Activated naive CD4-positive, alpha-beta T cell treated with anti-CD3 and anti-CD28 coated beads, Interleukin-2, amount 50 U/mL, for 24 hours (primary cell): ENCODE measurements around the gene CXCL3.

Source experiments
- H3K27ac Mint-ChIP-seq: one replicate; pipeline ENCODE4 v1.8.0; 2021; ENCODE audit warnings: mild to moderate bottlenecking, mixed read lengths
- H3K27me3 Mint-ChIP-seq: one replicate; pipeline ENCODE4 v1.8.0; 2021; ENCODE audit warnings: mixed read lengths
- H3K36me3 Mint-ChIP-seq: one replicate; pipeline ENCODE4 v1.8.0; 2021; ENCODE audit warnings: mixed read lengths
- H3K4me1 Mint-ChIP-seq: one replicate; pipeline ENCODE4 v1.8.0; 2021; ENCODE audit warnings: mixed read lengths
- H3K4me3 Mint-ChIP-seq: one replicate; pipeline ENCODE4 v1.8.0; 2021; ENCODE audit warnings: mild to moderate bottlenecking, mixed read lengths
- H3K9me3 Mint-ChIP-seq: one replicate; pipeline ENCODE4 v1.8.0; 2021; ENCODE audit warnings: mixed read lengths

Gene CXCL3

GRCh38 chr4:74038086-74038424, 434 bp downstream of the CXCL3 start:
- Mint-ChIP-seq H3K4me3 (peak overlapping the region; percentile 82), H3K27me3 (peaks cover 41% of the 10 kb centered on the region), H3K9me3 (no peaks in the 10 kb centered on the region), H3K27ac (no peak overlapping the region), H3K36me3 (no peaks in the 10 kb centered on the region), H3K4me1 (peaks cover 17% of the 10 kb centered on the region)

GRCh38 chr4:74037076-74037955, 1.2 kb downstream of the CXCL3 start:
- no peaks in the 10 kb centered on the region for H3K9me3 Mint-ChIP-seq
- peak overlapping the region; percentile 82 for H3K4me3 Mint-ChIP-seq
- H3K4me1 Mint-ChIP-seq, result peaks cover 17% of the 10 kb centered on the region
- peaks cover 44% of the 10 kb centered on the region for H3K27me3 Mint-ChIP-seq
- H3K36me3 Mint-ChIP-seq, result no peaks in the 10 kb centered on the region
- H3K27ac Mint-ChIP-seq, result no peak overlapping the region

- Mint-ChIP-seq H3K9me3 (peaks cover 2% of the 10 kb centered on the region), H3K4me1 (peaks cover 7% of the 10 kb centered on the region), H3K27me3 (peaks cover 22% of the 10 kb centered on the region), H3K4me3 (no peak overlapping the region), H3K36me3 (no peaks in the 10 kb centered on the region), H3K27ac (no peak overlapping the region)
Observed at GRCh38 chr4:74033739-74034138, 4.8 kb downstream of the CXCL3 start.

- no peak overlapping the region for H3K4me3 Mint-ChIP-seq
- H3K9me3 Mint-ChIP-seq, result peaks cover 10% of the 10 kb centered on the region
- no peaks in the 10 kb centered on the region for H3K36me3 Mint-ChIP-seq
- no peak overlapping the region for H3K27ac Mint-ChIP-seq
- H3K27me3 Mint-ChIP-seq, result peaks cover 12% of the 10 kb centered on the region
- no peaks in the 10 kb centered on the region for H3K4me1 Mint-ChIP-seq
Observed at GRCh38 chr4:74032064-74032463, 6.4 kb downstream of the CXCL3 start.

GRCh38 chr4:74031576-74031975, 6.9 kb downstream of the CXCL3 start:
- Mint-ChIP-seq H3K27me3 (peaks cover 12% of the 10 kb centered on the region), H3K4me3 (no peak overlapping the region), H3K9me3 (peaks cover 11% of the 10 kb centered on the region), H3K27ac (no peak overlapping the region), H3K36me3 (no peaks in the 10 kb centered on the region), H3K4me1 (no peaks in the 10 kb centered on the region)

- Mint-ChIP-seq H3K4me1 (no peaks in the 10 kb centered on the region), H3K27me3 (peaks cover 4% of the 10 kb centered on the region), H3K27ac (no peak overlapping the region), H3K36me3 (no peaks in the 10 kb centered on the region), H3K4me3 (no peak overlapping the region), H3K9me3 (peaks cover 17% of the 10 kb centered on the region)
Observed at GRCh38 chr4:74030285-74030684, 8.2 kb downstream of the CXCL3 start.

- Mint-ChIP-seq H3K4me3 (no peak overlapping the region), H3K4me1 (no peaks in the 10 kb centered on the region), H3K36me3 (no peaks in the 10 kb centered on the region), H3K27ac (no peak overlapping the region), H3K9me3 (peaks cover 17% of the 10 kb centered on the region), H3K27me3 (peaks cover 4% of the 10 kb centered on the region)
Observed at GRCh38 chr4:74028504-74028903, 10.0 kb downstream of the CXCL3 start.

- Mint-ChIP-seq H3K4me3 (no peak overlapping the region), H3K4me1 (no peaks in the 10 kb centered on the region), H3K9me3 (peaks cover 19% of the 10 kb centered on the region), H3K27ac (no peak overlapping the region), H3K27me3 (no peaks in the 10 kb centered on the region), H3K36me3 (no peaks in the 10 kb centered on the region)
Observed at GRCh38 chr4:74023709-74024108, 14.8 kb downstream of the CXCL3 start.

- no peak overlapping the region for H3K4me3 Mint-ChIP-seq
- H3K27ac Mint-ChIP-seq, result no peak overlapping the region
- no peaks in the 10 kb centered on the region for H3K36me3 Mint-ChIP-seq
- H3K4me1 Mint-ChIP-seq, result no peaks in the 10 kb centered on the region
- H3K9me3 Mint-ChIP-seq, result peaks cover 10% of the 10 kb centered on the region
- no peaks in the 10 kb centered on the region for H3K27me3 Mint-ChIP-seq
Observed at GRCh38 chr4:74021601-74022000, 16.9 kb downstream of the CXCL3 start.

GRCh38 chr4:74018771-74019170, 19.7 kb downstream of the CXCL3 start:
- H3K36me3 Mint-ChIP-seq, result no peaks in the 10 kb centered on the region
- H3K27me3 Mint-ChIP-seq, result no peaks in the 10 kb centered on the region
- H3K4me1 Mint-ChIP-seq, result no peaks in the 10 kb centered on the region
- H3K4me3 Mint-ChIP-seq, result no peak overlapping the region
- peaks cover 4% of the 10 kb centered on the region for H3K9me3 Mint-ChIP-seq
- no peak overlapping the region for H3K27ac Mint-ChIP-seq

GRCh38 chr4:74018116-74018515, 20.4 kb downstream of the CXCL3 start:
- H3K4me3 Mint-ChIP-seq, result no peak overlapping the region
- H3K27me3 Mint-ChIP-seq, result no peaks in the 10 kb centered on the region
- H3K36me3 Mint-ChIP-seq, result no peaks in the 10 kb centered on the region
- H3K4me1 Mint-ChIP-seq, result no peaks in the 10 kb centered on the region
- no peak overlapping the region for H3K27ac Mint-ChIP-seq
- H3K9me3 Mint-ChIP-seq, result peaks cover 4% of the 10 kb centered on the region

- no peaks in the 10 kb centered on the region for H3K27me3 Mint-ChIP-seq
- no peaks in the 10 kb centered on the region for H3K4me1 Mint-ChIP-seq
- H3K4me3 Mint-ChIP-seq, result no peak overlapping the region
- no peaks in the 10 kb centered on the region for H3K36me3 Mint-ChIP-seq
- peaks cover 3% of the 10 kb centered on the region for H3K9me3 Mint-ChIP-seq
- H3K27ac Mint-ChIP-seq, result no peak overlapping the region
Observed at GRCh38 chr4:74016068-74016467, 22.4 kb downstream of the CXCL3 start.

GRCh38 chr4:74015126-74015780, 23.2 kb downstream of the CXCL3 start:
- Mint-ChIP-seq H3K4me1 (no peaks in the 10 kb centered on the region), H3K9me3 (no peaks in the 10 kb centered on the region), H3K27ac (no peak overlapping the region), H3K27me3 (no peaks in the 10 kb centered on the region), H3K36me3 (no peaks in the 10 kb centered on the region), H3K4me3 (no peak overlapping the region)

- Mint-ChIP-seq H3K4me3 (no peak overlapping the region), H3K36me3 (no peaks in the 10 kb centered on the region), H3K9me3 (no peaks in the 10 kb centered on the region), H3K27me3 (no peaks in the 10 kb centered on the region), H3K4me1 (no peaks in the 10 kb centered on the region), H3K27ac (no peak overlapping the region)
Observed at GRCh38 chr4:74014332-74014731, 24.2 kb downstream of the CXCL3 start.

- Mint-ChIP-seq H3K9me3 (no peaks in the 10 kb centered on the region), H3K4me1 (no peaks in the 10 kb centered on the region), H3K4me3 (no peak overlapping the region), H3K36me3 (no peaks in the 10 kb centered on the region), H3K27me3 (no peaks in the 10 kb centered on the region), H3K27ac (no peak overlapping the region)
Observed at GRCh38 chr4:74013264-74013663, 25.2 kb downstream of the CXCL3 start.

- Mint-ChIP-seq H3K4me1 (no peaks in the 10 kb centered on the region), H3K36me3 (no peaks in the 10 kb centered on the region), H3K27me3 (no peaks in the 10 kb centered on the region), H3K4me3 (no peak overlapping the region), H3K27ac (no peak overlapping the region), H3K9me3 (no peaks in the 10 kb centered on the region)
Observed at GRCh38 chr4:74012130-74012529, 26.4 kb downstream of the CXCL3 start.
